VCaP (cell line): ENCODE data around the gene TRMO.

Experiments
- H3K27ac ChIP-seq: fragments of 450-650 bp; 2 replicates; pipeline ENCODE4 v1.5.1; 2017
- TF ChIP-seq, protein P1 (sequence below): fragments of 450-650 bp; conservative IDR thresholded peaks from 2 replicates; pipeline ENCODE4 v1.5.1; 2017; ENCODE audit warnings: mild to moderate bottlenecking, moderate library complexity

Gene TRMO

DNA sequence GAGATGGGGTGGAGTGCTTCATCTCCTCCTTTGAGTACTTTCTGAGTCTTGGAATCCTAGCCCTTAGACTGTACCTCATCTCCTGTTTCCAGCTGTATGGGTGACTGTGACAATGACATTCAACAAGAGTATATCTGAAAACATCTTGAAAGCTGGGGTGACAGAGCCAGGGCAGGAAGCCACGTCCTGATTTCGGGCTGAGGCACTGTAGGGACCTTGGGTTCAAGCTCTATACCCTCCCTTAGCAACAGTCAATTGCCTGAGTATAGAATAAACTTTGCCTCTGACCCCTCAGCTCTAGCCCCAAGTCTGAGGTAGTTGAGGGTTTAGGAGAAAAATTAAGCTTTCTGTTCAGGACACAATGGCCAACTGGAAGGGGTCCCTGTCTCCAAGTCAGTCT is 63.0 kb downstream of the TRMO start:
- TF ChIP-seq, protein P1, sequence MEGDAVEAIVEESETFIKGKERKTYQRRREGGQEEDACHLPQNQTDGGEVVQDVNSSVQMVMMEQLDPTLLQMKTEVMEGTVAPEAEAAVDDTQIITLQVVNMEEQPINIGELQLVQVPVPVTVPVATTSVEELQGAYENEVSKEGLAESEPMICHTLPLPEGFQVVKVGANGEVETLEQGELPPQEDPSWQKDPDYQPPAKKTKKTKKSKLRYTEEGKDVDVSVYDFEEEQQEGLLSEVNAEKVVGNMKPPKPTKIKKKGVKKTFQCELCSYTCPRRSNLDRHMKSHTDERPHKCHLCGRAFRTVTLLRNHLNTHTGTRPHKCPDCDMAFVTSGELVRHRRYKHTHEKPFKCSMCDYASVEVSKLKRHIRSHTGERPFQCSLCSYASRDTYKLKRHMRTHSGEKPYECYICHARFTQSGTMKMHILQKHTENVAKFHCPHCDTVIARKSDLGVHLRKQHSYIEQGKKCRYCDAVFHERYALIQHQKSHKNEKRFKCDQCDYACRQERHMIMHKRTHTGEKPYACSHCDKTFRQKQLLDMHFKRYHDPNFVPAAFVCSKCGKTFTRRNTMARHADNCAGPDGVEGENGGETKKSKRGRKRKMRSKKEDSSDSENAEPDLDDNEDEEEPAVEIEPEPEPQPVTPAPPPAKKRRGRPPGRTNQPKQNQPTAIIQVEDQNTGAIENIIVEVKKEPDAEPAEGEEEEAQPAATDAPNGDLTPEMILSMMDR, result no peak
- no peak overlapping the region for H3K27ac ChIP-seq

GRCh38 chr9:97858826-97859225 is 63.5 kb downstream of the TRMO start:
- TF ChIP-seq, protein P1, result no peak
- no peak overlapping the region for H3K27ac ChIP-seq

DNA sequence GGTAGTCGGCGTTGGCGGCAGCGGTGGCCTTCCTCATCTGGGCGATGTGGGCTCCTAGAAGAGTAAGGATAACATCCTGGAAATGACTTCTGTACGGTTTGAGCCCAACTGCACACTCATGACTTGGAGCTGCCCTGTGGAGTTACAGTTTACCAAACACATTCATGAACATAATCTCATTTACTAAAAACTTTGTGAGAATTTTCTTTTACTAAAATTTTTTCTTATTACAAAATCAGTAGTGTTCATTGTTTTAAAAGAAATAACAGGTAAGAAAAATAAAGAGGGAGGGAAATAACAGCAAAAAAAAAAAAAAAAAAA is 63.9 kb downstream of the TRMO start:
- TF ChIP-seq, protein P1, result no peak
- no peak overlapping the region for H3K27ac ChIP-seq

- H3K27ac ChIP-seq, result no peak overlapping the region
- TF ChIP-seq, protein P1, result no peak
These were observed 64.5 kb downstream of the TRMO start for GRCh38 chr9:97857606-97858392.

- TF ChIP-seq, protein P1, result no peak
- no peak overlapping the region for H3K27ac ChIP-seq
These were observed 65.3 kb downstream of the TRMO start for GRCh38 chr9:97856857-97857605.

GRCh38 chr9:97855899-97856298 is 66.4 kb downstream of the TRMO start:
- no peak overlapping the region for H3K27ac ChIP-seq

GRCh38 chr9:97855486-97855875 is 66.8 kb downstream of the TRMO start:
- no peak overlapping the region for H3K27ac ChIP-seq
- TF ChIP-seq, protein P1, result no peak

More at GRCh38 chr9:97855899-97856298, 66.4 kb downstream of the TRMO start:
- TF ChIP-seq, protein P1, result no peak
